Adrenal gland (tissue), 12 donors: ENCODE data around the gene ARHGEF28. TPM values are rescaled to one million over a fixed set of nuclear protein-coding genes. Genes with fewer than 3 reads are reported as not detected.

Experiments used
- DNase-seq, 7 donors: peaks; one replicate each; pipeline ENCODE4 v3.0.0-alpha.2; 2019 to 2020
- H3K27ac ChIP-seq, 5 donors: fragments of 200-600 bp; sonication (generic) in 4 of 5; 1 replicate in 3 of 5; 2 replicates in 2 of 5; pipeline versions ENCODE4 v1.5.1 to v1.8.0; 2016 to 2020; ENCODE audit warnings: mild to moderate bottlenecking in 1 of 5
- H3K27me3 ChIP-seq: fragments of 200-600 bp; 2 replicates; pipeline ENCODE4 v1.8.0; 2021
- H3K36me3 ChIP-seq, 2 donors: fragments of 200-600 bp; replicated peaks in 1 of 2; 1 replicate in 1 of 2; 2 replicates in 1 of 2; pipeline versions ENCODE4 v1.5.1 to v1.8.0; 2018 to 2022
- H3K4me1 ChIP-seq, 2 donors: fragments of 200-600 bp; replicated peaks in 1 of 2; 1 replicate in 1 of 2; 2 replicates in 1 of 2; pipeline versions ENCODE4 v1.5.1 to v1.8.0; 2018 to 2021
- H3K4me3 ChIP-seq, 4 donors: fragments of 200-600 bp; sonication (generic) in 3 of 4; one replicate each; pipeline ENCODE4 v1.5.1; 2016 to 2018
- H3K9me3 ChIP-seq, 3 donors: fragments of 200-600 bp; sonication (generic) in 1 of 3; replicated peaks in 1 of 3; 1 replicate in 2 of 3; 2 replicates in 1 of 3; pipeline versions ENCODE4 v1.5.1 to v1.8.0; 2016 to 2021
- POLR2A ChIP-seq, 2 donors: fragments of 450-650 bp; IDR thresholded peaks; one replicate each; pipeline ENCODE4 v1.6.1; 2017; ENCODE audit warnings: antibody characterized with exemption in 2 of 2, mild to moderate bottlenecking in 2 of 2, moderate library complexity in 1 of 2
- WGBS, 4 donors: extraction: QIAGEN DNeasy Blood & Tissue Kit in 2 of 4; methylation state at CpG; one replicate each; pipeline versions ENCODE4 v1.1.5 to v1.1.7; 2013 to 2017; 5-methylcytosine and 5-hydroxymethylcytosine counted together
- intact Hi-C, 2 donors: fragments of 100-400 bp; cut with DNase I; formaldehyde crosslinking; loops; one replicate each; pipeline versions ENCODE4 v1.14.1 to v1.15.0; 2022 to 2023
- polyA plus RNA-seq, 3 donors: library from polyadenylated mRNA; stranded (reverse); fragments of 200-250 nt in 2 of 3; fragments of 350-450 nt in 1 of 3; fragmentation: Illumina TruSeq in 1 of 3; extraction: RNeasy Lipid Tissue Mini Kit (QIAGEN cat#74804) in 1 of 3; gene quantifications; one replicate each; pipeline ENCODE4 v1.2.3, GENCODE V29; 2013 to 2014
- small RNA-seq, 2 donors: library from RNA; depleted of rRNA; stranded (forward); fragments of <200 nt; gene quantifications; one replicate each; pipeline ENCODE3, GENCODE V24; 2016
- total RNA-seq, 9 donors: library from RNA; depleted of rRNA in 4 of 9; stranded (reverse); fragments of >200 nt in 4 of 9; fragments of 120-200 nt in 1 of 9; fragmentation: NEBNext Ultra II Directional in 1 of 9; extraction: Animal tissue kit (Norgen Biotek cat#: 25700) in 1 of 9; gene quantifications; one replicate each; pipeline versions ENCODE4 v1.1.0 to v1.2.4, GENCODE V29; 2013 to 2023
- TF ChIP-seq, protein P1 (sequence below), 6 experiments: fragments of 450-650 bp in 4 of 6; fragments of 200-600 bp in 2 of 6; sonication (generic) in 1 of 6; IDR thresholded peaks; 1 replicate in 5 of 6; 2 replicates in 1 of 6; pipeline versions ENCODE4 v1.5.1 to v1.8.0; 2016 to 2021; ENCODE audit warnings: antibody characterized with exemption in 6 of 6, mild to moderate bottlenecking in 2 of 6, moderate library complexity in 1 of 6
- donor health status: healthy with polysubstance abuse.
- donor health status: Bipolar disorder and iron deficiency.
- donor health status: DM: yes; HTN: yes; CAD: no.
- donor health status: DM: no; HTN: no; CAD: no.
- donor health status: DM: no; HTN: no; CAD: no.
- donor health status: DM: yes; HTN: yes; CAD: no.

ARHGEF28 gene
- total and polyA plus RNA-seq, 12 donors, result 25.3 to 138 (median 42.4) TPM

DNA sequence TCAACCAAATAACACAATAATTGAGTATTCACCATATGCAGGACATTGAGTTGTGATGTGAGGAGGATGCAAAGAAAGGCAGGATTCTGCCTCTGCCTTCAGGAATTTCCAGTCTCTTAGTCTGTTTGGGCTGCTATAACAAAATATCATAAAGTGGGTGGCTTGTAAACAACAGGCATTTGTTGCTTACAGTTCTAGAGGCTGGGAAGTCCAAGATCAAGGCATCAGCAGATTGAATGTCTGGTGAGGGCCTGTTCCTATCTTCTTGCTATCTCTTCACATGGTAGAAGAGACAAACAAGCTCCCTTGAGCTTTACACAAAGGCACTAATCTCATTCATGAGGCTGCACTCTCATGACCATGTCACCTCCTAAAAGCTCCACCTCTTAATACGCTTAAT lies 360.7 kb downstream of the ARHGEF28 start:
- Histone ChIP-seq H3K9me3 (no peaks in the 10 kb centered on the region), H3K27me3 (no peaks in the 10 kb centered on the region), H3K4me1 (no peaks in the 10 kb centered on the region), H3K4me3 (no peak overlapping the region), H3K36me3 (no peaks in the 10 kb centered on the region), H3K27ac (no peak overlapping the region)
- WGBS, 4 donors, result 97 to 100% (median 100%) methylated on average over 1 of the region's 1 CpG
- intact Hi-C loops, result no loop called here
- TF ChIP-seq, protein P1, sequence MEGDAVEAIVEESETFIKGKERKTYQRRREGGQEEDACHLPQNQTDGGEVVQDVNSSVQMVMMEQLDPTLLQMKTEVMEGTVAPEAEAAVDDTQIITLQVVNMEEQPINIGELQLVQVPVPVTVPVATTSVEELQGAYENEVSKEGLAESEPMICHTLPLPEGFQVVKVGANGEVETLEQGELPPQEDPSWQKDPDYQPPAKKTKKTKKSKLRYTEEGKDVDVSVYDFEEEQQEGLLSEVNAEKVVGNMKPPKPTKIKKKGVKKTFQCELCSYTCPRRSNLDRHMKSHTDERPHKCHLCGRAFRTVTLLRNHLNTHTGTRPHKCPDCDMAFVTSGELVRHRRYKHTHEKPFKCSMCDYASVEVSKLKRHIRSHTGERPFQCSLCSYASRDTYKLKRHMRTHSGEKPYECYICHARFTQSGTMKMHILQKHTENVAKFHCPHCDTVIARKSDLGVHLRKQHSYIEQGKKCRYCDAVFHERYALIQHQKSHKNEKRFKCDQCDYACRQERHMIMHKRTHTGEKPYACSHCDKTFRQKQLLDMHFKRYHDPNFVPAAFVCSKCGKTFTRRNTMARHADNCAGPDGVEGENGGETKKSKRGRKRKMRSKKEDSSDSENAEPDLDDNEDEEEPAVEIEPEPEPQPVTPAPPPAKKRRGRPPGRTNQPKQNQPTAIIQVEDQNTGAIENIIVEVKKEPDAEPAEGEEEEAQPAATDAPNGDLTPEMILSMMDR (IDR thresholded peaks at IDR 0.05), result no peak
- TF ChIP-seq POLR2A (IDR thresholded peaks at IDR 0.05), result no peak
- DNase-seq, result no peak

DNA sequence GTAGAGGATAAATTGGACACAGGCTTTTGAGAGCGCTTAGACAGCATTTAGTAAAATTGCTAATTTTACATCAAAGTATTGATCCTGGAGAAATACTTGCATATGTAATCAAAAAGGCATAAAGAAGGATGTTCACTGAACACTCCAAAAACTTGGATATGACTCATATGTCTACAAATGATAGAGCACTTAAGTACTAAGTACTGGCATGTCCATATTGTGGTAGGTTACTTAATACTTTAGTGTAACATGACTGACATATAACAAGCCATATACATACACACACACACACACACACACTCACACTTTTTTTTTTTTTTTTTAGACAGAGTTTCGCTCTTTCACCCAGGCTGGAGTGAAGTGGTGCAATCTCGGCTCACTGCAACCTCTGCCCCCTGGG lies 361.9 kb downstream of the ARHGEF28 start:
- Histone ChIP-seq H3K27ac (no peak overlapping the region), H3K4me1 (no peaks in the 10 kb centered on the region), H3K27me3 (no peaks in the 10 kb centered on the region), H3K4me3 (no peak overlapping the region), H3K36me3 (no peaks in the 10 kb centered on the region), H3K9me3 (no peaks in the 10 kb centered on the region)
- intact Hi-C loops, result no loop called here
- no peak for TF ChIP-seq POLR2A (IDR thresholded peaks at IDR 0.05)
- TF ChIP-seq, protein P1 (IDR thresholded peaks at IDR 0.05), result no peak
- no peak for DNase-seq
- 95 to 97% (median 97%) methylated on average over 3 of the region's 3 CpGs for WGBS, 4 donors

DNA sequence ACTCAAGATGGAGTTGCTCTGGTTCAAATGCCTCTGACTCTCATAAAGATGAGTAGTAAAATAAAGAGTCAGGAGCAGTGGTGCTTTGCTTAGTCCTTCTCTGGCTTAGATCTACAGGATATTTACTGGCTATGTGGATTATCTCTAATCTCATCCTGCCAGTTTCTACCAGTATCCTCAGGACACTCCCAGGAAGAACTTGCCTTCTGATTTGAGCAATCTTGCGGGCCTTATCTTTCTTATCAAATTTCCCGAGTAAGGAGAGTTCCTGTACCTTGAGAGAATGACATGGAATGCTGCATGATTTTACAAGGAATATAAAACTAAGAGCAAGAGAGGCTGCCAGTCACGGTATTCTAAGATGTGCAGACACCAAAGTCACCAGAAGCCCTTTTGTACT lies 364.0 kb downstream of the ARHGEF28 start:
- Histone ChIP-seq H3K27me3 (no peaks in the 10 kb centered on the region), H3K4me3 (no peak overlapping the region), H3K36me3 (no peaks in the 10 kb centered on the region), H3K4me1 (no peaks in the 10 kb centered on the region), H3K27ac (no peak overlapping the region), H3K9me3 (no peaks in the 10 kb centered on the region)
- WGBS, 4 donors, result 47 to 59% (median 51%) methylated on average over 3 of the region's 3 CpGs
- intact Hi-C loops, result no loop called here
- no peak for DNase-seq
- TF ChIP-seq, protein P1 (IDR thresholded peaks at IDR 0.05), result no peak
- no peak for TF ChIP-seq POLR2A (IDR thresholded peaks at IDR 0.05)

Small RNA genes lying within 50 kb of the gene (small RNA-seq; reads per million reads assigned to genes)
- 0 reads per million in 2 donors for gene RNU7-196P

Other genes with a start within 250 kb of the ARHGEF28 start
- gene FOXD1, start 177.4 kb upstream of the ARHGEF28 start, total RNA-seq, result 1 to 10 TPM; 1.1 to 6.5 (median 2.2) TPM
- 1 to 10 TPM; 1.2 to 4.5 (median 1.9) TPM for gene FOXD1, start 177.4 kb upstream of the ARHGEF28 start, polyA plus RNA-seq
- gene BTF3, start 127.8 kb upstream of the ARHGEF28 start, total RNA-seq, result 100 to 1,000 TPM; 375 to 634 (median 504) TPM
- gene BTF3, start 127.8 kb upstream of the ARHGEF28 start, polyA plus RNA-seq, result 100 to 1,000 TPM; 426 to 852 (median 519) TPM
- gene ANKRA2, start 60.6 kb upstream of the ARHGEF28 start, total RNA-seq, result 10 to 100 TPM; 14.3 to 54.2 (median 31.2) TPM
- 10 to 100 TPM; 19.6 to 35.8 (median 22.0) TPM for gene ANKRA2, start 60.6 kb upstream of the ARHGEF28 start, polyA plus RNA-seq
- gene UTP15, start 60.5 kb upstream of the ARHGEF28 start, total RNA-seq, result 10 to 100 TPM in 7 of 9 donors, 1 to 10 TPM in 2; 6.2 to 30.2 (median 19.9) TPM
- 10 to 100 TPM in 1 of 3 donors, 1 to 10 TPM in 2; 4.2 to 19.2 (median 5.1) TPM for gene UTP15, start 60.5 kb upstream of the ARHGEF28 start, polyA plus RNA-seq